Activated B cell treated with CpG ODN at 0.5 μM for 24 hours (primary cell): ENCODE data around the gene CFAP100. TPM values are rescaled to one million over a fixed set of nuclear protein-coding genes. Genes with fewer than 3 reads are reported as not detected.

ENCODE experiments used
- ATAC-seq: fragments of 200-7000 bp; cut with Tn5 transposase; one replicate; pipeline ENCODE4 v1.10.0; 2021; ENCODE audit warnings: low read depth, mild to moderate bottlenecking, moderate library complexity
- CTCF ChIA-PET: fragments of 350-600 bp; sonication (Branson Sonifier 250); formaldehyde crosslinking; loops from one replicate; lab custom pipeline; 2021; ENCODE audit warnings: antibody characterized with exemption; lab: Charles Lee
- POLR2A ChIA-PET: fragments of 350-600 bp; sonication (Branson Sonifier 250); formaldehyde crosslinking; loops from one replicate; lab custom pipeline; 2021; ENCODE audit warnings: antibody characterized with exemption; lab: Charles Lee
- DNase-seq: peaks from one replicate; pipeline ENCODE4 v3.0.0; 2022
- H3K27ac Mint-ChIP-seq: one replicate; pipeline ENCODE4 v1.8.0; 2020; ENCODE audit warnings: mixed read lengths
- H3K27me3 Mint-ChIP-seq: one replicate; pipeline ENCODE4 v1.8.0; 2021; ENCODE audit warnings: mixed read lengths
- H3K36me3 Mint-ChIP-seq: one replicate; pipeline ENCODE4 v1.8.0; 2021; ENCODE audit warnings: low read depth, mixed read lengths
- H3K4me1 Mint-ChIP-seq: one replicate; pipeline ENCODE4 v1.8.0; 2021; ENCODE audit warnings: mixed read lengths
- H3K4me3 Mint-ChIP-seq: one replicate; pipeline ENCODE4 v1.8.0; 2020; ENCODE audit warnings: mild to moderate bottlenecking, mixed read lengths
- H3K9me3 Mint-ChIP-seq: one replicate; pipeline ENCODE4 v1.8.0; 2020; ENCODE audit warnings: mixed read lengths
- intact Hi-C: fragments of 100-400 bp; cut with micrococcal nuclease; formaldehyde crosslinking; loops from one replicate; pipeline ENCODE4 v1.15.1; 2024
- total RNA-seq: library from RNA; stranded (reverse); gene quantifications from 2 replicates; pipeline ENCODE4 v1.2.3, GENCODE V29; 2022
- TF ChIP-seq, protein P1 (sequence below): fragments of 200-600 bp; IDR thresholded peaks from one replicate; pipeline ENCODE4 v1.8.0; 2022; ENCODE audit warnings: antibody characterized with exemption, mild to moderate bottlenecking

CFAP100 gene
- total RNA-seq, 1 donor from 2014 or later, result not detected

DNA sequence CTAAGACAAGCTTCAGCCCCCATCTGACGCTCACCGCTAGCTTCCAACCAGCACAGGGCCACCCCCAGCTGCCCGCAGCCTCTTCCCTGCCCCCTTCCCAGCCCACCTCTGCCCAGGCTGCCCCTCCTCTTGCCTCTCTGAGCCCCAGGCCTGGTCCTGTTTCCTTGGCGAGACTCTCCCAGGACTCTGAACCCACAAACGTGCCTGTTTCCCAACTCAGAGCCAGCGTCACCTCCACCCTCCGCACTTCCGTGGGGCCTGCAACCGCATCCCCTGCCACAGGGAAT is 45.9 kb downstream of the CFAP100 start:
- POLR2A ChIA-PET, result no interaction called here
- intact Hi-C loops, result no loop called here
- DNase-seq (no peak), ATAC-seq (no peak)
- no peaks in the 10 kb centered on the region for H3K9me3 Mint-ChIP-seq
- H3K4me1 Mint-ChIP-seq, result no peaks in the 10 kb centered on the region
- H3K27me3 Mint-ChIP-seq, result no peaks in the 10 kb centered on the region
- TF ChIP-seq, protein P1, sequence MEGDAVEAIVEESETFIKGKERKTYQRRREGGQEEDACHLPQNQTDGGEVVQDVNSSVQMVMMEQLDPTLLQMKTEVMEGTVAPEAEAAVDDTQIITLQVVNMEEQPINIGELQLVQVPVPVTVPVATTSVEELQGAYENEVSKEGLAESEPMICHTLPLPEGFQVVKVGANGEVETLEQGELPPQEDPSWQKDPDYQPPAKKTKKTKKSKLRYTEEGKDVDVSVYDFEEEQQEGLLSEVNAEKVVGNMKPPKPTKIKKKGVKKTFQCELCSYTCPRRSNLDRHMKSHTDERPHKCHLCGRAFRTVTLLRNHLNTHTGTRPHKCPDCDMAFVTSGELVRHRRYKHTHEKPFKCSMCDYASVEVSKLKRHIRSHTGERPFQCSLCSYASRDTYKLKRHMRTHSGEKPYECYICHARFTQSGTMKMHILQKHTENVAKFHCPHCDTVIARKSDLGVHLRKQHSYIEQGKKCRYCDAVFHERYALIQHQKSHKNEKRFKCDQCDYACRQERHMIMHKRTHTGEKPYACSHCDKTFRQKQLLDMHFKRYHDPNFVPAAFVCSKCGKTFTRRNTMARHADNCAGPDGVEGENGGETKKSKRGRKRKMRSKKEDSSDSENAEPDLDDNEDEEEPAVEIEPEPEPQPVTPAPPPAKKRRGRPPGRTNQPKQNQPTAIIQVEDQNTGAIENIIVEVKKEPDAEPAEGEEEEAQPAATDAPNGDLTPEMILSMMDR, result no peak
- CTCF ChIA-PET, result no interaction called here
- no peak overlapping the region for H3K27ac Mint-ChIP-seq
- H3K4me3 Mint-ChIP-seq, result no peak overlapping the region
- peaks cover 70% of the 10 kb centered on the region for H3K36me3 Mint-ChIP-seq

DNA sequence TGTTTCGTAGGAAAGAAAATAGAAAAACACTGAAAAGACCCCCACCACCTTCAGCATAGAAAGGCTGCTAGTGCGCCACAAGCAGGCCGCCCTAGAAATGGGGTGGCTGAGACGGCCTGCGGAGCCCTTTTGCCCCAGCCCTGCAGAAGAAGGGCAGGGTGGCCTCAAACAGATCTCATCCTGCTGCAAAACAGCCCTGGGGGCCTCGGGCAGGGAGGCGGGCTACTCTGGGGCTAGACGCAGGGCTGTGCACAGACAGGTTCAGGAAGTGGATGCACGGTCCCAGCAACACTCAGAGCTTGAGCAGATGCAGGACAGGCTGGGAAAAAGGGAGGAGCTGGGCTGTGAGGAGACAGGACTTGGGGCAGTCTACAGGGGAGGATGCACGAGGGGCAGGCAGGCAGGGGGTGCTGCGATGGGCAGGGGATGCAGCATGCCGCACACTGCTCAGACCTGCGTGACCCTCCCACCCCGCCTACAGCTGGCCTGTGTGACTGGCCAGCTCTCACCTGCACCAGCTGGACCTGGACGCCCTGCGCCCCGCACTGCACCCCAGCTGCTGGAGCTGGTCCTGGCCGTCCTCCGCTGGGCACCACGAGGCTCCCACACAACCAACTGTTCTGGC is 46.7 kb downstream of the CFAP100 start:
- no peak for DNase-seq
- Mint-ChIP-seq H3K9me3 (no peaks in the 10 kb centered on the region), H3K27me3 (no peaks in the 10 kb centered on the region), H3K36me3 (peaks cover 70% of the 10 kb centered on the region), H3K4me1 (no peaks in the 10 kb centered on the region), H3K27ac (no peak overlapping the region), H3K4me3 (no peak overlapping the region)
- TF ChIP-seq, protein P1, result no peak
- ATAC-seq, result no peak
- intact Hi-C loops, result no loop called here
- ChIA-PET CTCF (no interaction called here), POLR2A (no interaction called here)

DNA sequence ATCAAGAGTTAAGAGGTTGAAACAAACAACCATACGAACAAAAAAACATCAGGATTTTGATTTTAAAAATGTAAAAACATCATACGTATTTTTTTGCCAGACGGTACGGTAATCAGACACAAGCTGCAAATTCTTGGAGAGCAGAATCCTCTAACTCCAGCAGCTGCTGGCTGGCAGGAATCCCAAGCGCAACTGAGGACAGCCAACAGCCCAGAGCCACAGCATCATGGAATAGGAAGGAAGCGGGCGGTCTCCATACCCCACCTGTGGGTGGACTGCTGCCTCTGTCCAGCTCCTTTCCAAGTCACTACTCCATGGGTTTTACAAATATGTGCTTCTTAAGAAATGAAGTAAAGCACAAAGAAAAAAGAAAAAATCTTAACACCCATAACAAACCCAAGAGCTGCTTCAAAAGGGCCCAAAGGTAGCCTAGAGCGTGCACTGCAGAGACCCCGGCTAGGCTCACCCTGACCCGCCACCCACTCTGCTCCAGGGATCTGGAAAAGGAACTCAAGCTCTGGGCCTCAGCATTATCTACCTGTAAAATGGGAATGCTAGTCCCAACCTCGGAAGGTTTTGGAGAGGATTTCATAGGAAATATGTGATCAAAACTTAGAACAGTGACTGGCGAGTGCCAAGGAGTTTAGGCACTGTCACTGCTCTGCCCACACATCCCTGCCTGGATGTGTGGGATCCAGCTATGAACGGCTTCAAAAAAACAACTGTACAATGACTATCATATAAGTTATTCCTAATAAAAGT is 47.6 kb downstream of the CFAP100 start:
- DNase-seq (no peak), ATAC-seq (no peak)
- Mint-ChIP-seq H3K9me3 (no peaks in the 10 kb centered on the region), H3K4me1 (no peaks in the 10 kb centered on the region), H3K27ac (no peak overlapping the region), H3K36me3 (peaks cover 66% of the 10 kb centered on the region), H3K4me3 (no peak overlapping the region), H3K27me3 (no peaks in the 10 kb centered on the region)
- intact Hi-C loops, result no loop called here
- CTCF ChIA-PET, result no interaction called here
- POLR2A ChIA-PET, result no interaction called here
- TF ChIP-seq, protein P1, result no peak

DNA sequence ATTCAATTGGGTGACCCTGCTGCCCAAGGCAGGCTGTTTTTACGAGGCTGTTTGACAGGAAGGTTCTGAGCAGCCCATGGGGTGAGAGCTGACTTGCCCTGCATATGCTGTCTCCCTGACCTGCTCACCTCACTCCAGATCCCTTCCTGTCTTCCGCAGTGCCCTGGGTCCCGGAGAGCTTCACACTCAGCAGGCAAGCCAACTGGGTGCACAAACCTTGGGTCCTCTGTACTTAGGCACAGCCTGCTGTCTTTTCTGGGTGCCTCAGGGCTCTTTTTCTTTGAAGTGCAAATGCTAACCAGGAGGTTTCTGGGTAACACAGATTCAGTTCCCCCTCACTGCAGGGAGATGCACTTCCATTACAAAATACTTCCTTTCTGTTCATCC is 48.1 kb downstream of the CFAP100 start:
- peaks cover 65% of the 10 kb centered on the region for H3K36me3 Mint-ChIP-seq
- H3K4me1 Mint-ChIP-seq, result no peaks in the 10 kb centered on the region
- H3K9me3 Mint-ChIP-seq, result no peaks in the 10 kb centered on the region
- CTCF ChIA-PET, result no interaction called here
- ATAC-seq (no peak), DNase-seq (no peak)
- no peak overlapping the region for H3K4me3 Mint-ChIP-seq
- POLR2A ChIA-PET, result no interaction called here
- intact Hi-C loops, result no loop called here
- no peak overlapping the region for H3K27ac Mint-ChIP-seq
- H3K27me3 Mint-ChIP-seq, result no peaks in the 10 kb centered on the region
- TF ChIP-seq, protein P1, result no peak

DNA sequence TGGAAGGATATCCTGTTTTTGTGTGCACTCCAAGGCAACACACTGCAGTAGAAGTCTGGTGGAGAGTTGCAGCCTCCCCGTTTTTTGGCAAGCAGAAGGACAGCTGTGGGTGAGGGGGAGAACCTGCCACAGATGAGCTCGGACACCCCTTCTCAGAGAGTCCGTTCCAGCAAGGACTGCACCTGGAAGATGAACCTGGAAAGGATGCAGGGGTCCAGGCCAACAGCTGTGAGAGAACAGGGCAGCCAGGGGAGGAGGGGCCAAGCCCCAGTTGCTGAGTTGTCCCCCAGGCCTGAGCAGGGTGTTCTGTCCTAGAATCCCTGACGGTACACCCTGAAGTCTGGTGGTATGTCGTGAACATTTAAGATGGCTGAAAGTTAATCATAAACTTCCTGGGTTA is 50.8 kb downstream of the CFAP100 start:
- no peak for DNase-seq
- H3K9me3 Mint-ChIP-seq, result no peaks in the 10 kb centered on the region
- H3K27ac Mint-ChIP-seq, result no peak overlapping the region
- H3K4me3 Mint-ChIP-seq, result no peak overlapping the region
- H3K27me3 Mint-ChIP-seq, result no peaks in the 10 kb centered on the region
- ChIA-PET CTCF (no interaction called here), POLR2A (no interaction called here)
- H3K36me3 Mint-ChIP-seq, result peaks cover 65% of the 10 kb centered on the region
- no peak for ATAC-seq
- intact Hi-C loops, result no loop called here
- TF ChIP-seq, protein P1, result no peak
- H3K4me1 Mint-ChIP-seq, result no peaks in the 10 kb centered on the region
